Measurements from ENCODE around the gene PPP1R27.
"Not testable (repeated sequence)": the region's sequence is repeated elsewhere in the genome, so short reads cannot be mapped to it uniquely, and the experiment has no call there.

Gene PPP1R27

GRCh38 chr17:81842378-81842724 lies 7.5 kb upstream of the PPP1R27 start:
- DNase-seq = no peak

GRCh38 chr17:81841866-81842265 lies 7.0 kb upstream of the PPP1R27 start:
- DNase-seq = no peak

- no peak for DNase-seq
Observed at GRCh38 chr17:81840826-81841778, 6.3 kb upstream of the PPP1R27 start.

GRCh38 chr17:81840059-81840458 lies 5.2 kb upstream of the PPP1R27 start:
- DNase-seq = not testable (repeated sequence)

GRCh38 chr17:81839301-81839700 lies 4.5 kb upstream of the PPP1R27 start:
- DNase-seq = no peak

GRCh38 chr17:81838753-81839255 lies 4.0 kb upstream of the PPP1R27 start:
- DNase-seq = no peak

GRCh38 chr17:81837641-81838040 lies 2.8 kb upstream of the PPP1R27 start:
- no peak for DNase-seq

- DNase-seq = peak; percentile 31
Observed at GRCh38 chr17:81833921-81834830, 674 bp downstream of the PPP1R27 start.

GRCh38 chr17:81833160-81833920 lies 1.5 kb downstream of the PPP1R27 start, which contains the start of gene MCRIP1:
MCRIP1 (minus strand) TSS chr17:81833291; CDS start chr17:81824506, 8,785 bp downstream.
- peak; percentile 81 for DNase-seq

- peak; percentile 70 for DNase-seq
Observed at GRCh38 chr17:81832608-81833159, 2.2 kb downstream of the PPP1R27 start.

- DNase-seq = no peak
Observed at GRCh38 chr17:81831957-81832607, 2.8 kb downstream of the PPP1R27 start.

- DNase-seq = no peak
Observed at GRCh38 chr17:81831563-81831956, 3.3 kb downstream of the PPP1R27 start.

- no peak for DNase-seq
Observed at GRCh38 chr17:81829858-81830257, 5.0 kb downstream of the PPP1R27 start.

GRCh38 chr17:81828656-81829055 lies 6.2 kb downstream of the PPP1R27 start:
- DNase-seq = no peak

- no peak for DNase-seq
Observed at GRCh38 chr17:81825841-81826466, 8.9 kb downstream of the PPP1R27 start.

- DNase-seq = no peak
Observed at GRCh38 chr17:81824595-81824994, 10.3 kb downstream of the PPP1R27 start.

- DNase-seq = no peak
Observed at GRCh38 chr17:81823820-81824550, 10.9 kb downstream of the PPP1R27 start.

GRCh38 chr17:81822996-81823819 lies 11.6 kb downstream of the PPP1R27 start:
- DNase-seq = no peak

- DNase-seq = no peak
Observed at GRCh38 chr17:81822312-81822637, 12.6 kb downstream of the PPP1R27 start.

Measured in right kidney (tissue), 1 donor.